Activated gamma-delta T cell treated with anti-CD3 and anti-CD28 coated beads, Interleukin-2, amount 50 U/mL, for 16 hours (primary cell): ENCODE measurements around the gene NDST1.

Source experiments
- DNase-seq: peaks from one replicate; pipeline ENCODE4 v3.0.0-alpha.2; 2020; ENCODE audit warnings: low read depth

The NDST1 gene

DNA sequence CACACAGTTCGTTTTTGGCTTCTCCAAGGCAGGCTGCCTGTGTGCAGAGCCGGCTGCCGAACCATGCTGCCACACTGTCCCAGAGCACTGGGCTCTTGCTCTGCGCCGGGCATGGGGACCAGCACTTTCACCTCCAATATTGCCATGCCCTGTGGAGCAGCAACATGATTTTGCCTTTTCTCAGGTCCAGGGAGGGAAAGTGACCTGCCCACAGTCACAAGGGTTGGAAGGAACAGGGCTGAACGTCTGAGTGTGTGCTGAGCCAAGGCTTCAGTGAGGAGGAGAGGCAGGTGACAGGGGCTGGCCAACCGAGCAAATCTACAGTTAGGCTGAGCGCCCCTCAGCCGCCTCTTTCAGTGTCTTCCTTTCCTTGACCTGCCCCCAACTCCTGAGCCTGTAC, 98.5 kb downstream of the NDST1 start:
- no peak for DNase-seq

DNA sequence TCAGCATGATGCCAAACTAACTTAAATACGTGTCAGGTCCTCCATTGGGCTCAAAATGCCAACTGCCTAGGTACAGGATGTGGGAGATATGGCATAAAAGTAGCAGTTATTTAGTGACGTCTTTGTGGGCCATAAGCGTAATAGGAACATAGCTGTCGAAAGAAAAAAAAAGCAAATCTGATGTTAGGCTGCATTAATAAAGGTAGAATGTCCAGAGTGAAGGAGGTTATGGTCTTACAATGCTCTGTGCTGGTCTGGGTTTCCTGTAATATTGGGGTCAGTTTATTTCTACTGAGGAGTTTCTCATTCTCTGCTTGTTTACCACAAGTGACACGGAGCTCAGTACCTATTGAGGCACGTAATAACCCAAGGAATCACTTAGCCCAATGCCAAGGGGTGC, 99.2 kb downstream of the NDST1 start:
- no peak for DNase-seq
